GM18519 (cell line): ENCODE measurements around the gene STAT2.

ENCODE experiments used
- ATAC-seq: cut with Tn5 transposase; IDR thresholded peaks from one replicate; pipeline ENCODE4 v1.9.1; 2021; ENCODE audit warnings: mild to moderate bottlenecking, moderate library complexity; ENCODE audit not compliant: unreplicated experiment, low FRiP score

The STAT2 gene

DNA sequence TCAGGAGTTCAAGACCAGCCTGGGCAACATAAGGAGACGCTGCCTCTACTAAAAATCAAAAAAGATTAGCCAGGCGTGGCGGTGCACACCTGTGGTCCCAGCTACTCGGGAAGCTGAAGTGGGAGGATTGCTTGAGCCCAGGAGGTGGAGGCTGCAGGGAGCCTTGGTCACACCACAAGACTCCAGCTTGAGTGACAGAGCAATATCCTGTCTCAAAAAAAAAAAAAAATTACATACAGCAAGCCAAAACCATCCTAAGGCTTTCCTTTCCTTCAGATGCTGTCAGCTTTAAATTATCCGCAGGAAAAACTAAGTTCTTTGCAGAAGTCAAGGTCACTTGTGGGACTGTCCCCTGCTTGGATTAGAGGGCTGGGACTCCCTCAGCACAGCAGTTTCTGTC lies 61.1 kb downstream of the STAT2 start:
- no peak for ATAC-seq

DNA sequence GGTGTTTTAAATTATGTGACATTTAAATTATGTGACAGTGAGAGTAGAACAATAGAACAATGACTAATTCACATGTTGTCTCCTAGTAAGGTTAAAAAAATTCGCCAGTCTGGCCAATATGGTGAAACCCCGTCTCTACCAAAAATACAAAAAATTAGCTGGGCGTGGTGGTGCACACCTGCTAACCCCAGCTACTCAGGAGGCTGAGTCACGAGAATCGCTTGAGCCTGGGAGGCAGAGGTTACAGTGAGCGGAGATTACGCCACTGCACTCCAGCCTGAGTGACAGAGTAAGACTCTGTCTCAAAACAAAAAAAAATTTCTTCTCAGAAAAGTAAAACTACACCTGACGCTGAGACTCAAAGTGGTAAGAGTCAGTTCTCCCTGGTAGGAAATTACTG lies 62.5 kb downstream of the STAT2 start:
- no peak for ATAC-seq

DNA sequence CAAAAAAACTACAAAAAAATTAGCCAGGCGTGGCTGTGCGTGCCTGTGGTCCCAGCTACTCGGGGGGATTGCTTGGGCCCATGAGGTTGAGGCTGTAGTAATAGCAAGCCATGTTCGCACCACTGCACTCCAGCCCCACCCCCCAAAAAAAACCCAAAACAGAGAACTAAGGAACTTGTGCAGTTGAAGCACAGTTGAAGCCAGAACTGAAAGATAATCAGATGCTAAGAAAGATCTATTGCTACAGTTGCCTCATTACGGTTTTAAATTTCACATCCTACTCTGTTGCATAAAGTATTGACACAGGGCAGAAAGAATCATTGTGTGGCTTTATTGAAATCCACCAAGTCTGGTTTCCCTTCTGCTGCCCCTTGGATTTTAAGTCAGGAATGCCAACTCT lies 63.6 kb downstream of the STAT2 start:
- no peak for ATAC-seq

DNA sequence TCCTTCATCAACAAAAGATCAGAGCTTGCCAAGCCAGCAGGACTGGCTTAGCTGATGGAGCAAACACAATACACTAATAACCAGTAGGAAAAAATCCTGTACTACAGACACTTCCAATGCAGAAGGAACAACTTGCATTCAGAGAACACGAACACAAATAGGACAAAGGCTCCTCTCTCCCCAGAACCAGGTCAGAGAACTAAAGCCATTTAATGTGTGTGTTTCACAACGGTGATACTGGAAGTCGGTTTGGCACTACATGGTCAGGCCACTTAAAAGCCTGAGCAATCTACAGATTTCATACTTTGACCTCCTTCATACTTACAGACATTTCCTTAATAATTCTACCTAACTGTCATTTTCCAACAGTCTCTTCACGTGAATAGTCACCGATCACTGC lies 66.1 kb downstream of the STAT2 start:
- ATAC-seq: no peak
